Measurements from ENCODE around the gene ADRA2C. TPM values are rescaled to one million over a fixed set of nuclear protein-coding genes. Genes with fewer than 3 reads are reported as not detected.

ADRA2C gene
- total RNA-seq, 1 donor from 2014 or later, result 0.32 TPM

DNA sequence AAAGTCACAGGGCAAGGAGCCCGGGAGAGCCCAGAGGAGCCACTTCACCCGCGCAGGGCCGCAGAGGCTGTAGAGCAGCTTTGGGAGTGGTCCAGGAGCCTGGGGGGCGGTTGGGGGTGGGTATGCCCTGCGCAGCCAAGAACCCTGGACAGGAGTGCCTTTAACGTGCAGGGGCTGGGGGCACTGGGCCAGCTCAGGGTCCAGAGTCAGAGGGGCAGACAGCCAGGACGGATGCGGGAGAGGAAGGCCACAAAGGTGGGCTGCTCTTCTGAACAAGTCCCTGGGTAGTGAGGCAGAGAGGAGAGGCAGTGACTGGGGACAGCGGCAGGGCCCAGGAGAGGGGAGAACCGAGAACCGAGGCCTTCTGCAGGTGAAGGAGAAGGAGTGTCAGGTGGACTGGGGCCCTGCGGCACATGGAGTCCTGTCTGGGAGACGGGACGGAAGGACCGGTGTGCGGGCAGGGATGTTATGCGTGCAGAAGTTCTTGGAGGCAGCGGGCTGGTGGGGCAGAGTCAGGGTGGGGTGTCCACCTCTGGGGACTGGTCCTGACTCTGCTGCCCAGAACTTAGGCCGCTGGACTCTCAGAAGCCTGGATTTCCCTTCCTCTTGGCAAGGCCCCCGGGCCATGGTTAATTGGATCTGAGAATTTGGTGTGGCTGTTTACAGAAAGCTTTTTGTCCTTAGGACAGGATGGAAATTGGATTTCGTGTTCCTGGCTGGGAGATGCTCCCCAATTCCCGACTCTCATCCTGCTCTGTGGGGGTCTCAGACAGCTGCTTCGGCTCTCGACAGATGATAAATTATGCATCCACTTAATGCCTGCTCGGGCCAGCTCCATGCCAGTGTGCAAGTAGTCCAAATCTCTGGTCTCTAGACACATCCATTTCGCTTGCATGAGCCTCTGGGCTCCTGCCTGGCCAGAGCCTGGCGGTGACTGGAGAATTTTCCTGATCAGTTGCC, 31.9 kb downstream of the ADRA2C start:
- TF ChIP-seq, protein P1, sequence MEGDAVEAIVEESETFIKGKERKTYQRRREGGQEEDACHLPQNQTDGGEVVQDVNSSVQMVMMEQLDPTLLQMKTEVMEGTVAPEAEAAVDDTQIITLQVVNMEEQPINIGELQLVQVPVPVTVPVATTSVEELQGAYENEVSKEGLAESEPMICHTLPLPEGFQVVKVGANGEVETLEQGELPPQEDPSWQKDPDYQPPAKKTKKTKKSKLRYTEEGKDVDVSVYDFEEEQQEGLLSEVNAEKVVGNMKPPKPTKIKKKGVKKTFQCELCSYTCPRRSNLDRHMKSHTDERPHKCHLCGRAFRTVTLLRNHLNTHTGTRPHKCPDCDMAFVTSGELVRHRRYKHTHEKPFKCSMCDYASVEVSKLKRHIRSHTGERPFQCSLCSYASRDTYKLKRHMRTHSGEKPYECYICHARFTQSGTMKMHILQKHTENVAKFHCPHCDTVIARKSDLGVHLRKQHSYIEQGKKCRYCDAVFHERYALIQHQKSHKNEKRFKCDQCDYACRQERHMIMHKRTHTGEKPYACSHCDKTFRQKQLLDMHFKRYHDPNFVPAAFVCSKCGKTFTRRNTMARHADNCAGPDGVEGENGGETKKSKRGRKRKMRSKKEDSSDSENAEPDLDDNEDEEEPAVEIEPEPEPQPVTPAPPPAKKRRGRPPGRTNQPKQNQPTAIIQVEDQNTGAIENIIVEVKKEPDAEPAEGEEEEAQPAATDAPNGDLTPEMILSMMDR (IDR thresholded peaks at IDR 0.05), result no peak
- Mint-ChIP-seq H3K4me3 (ENCODE audit: unreplicated experiment) (no peak overlapping the region), H3K27ac (ENCODE audit: unreplicated experiment) (no peak overlapping the region), H3K9me3 (ENCODE audit: unreplicated experiment) (peaks cover 29% of the 10 kb centered on the region), H3K27me3 (ENCODE audit: unreplicated experiment) (peaks cover 3% of the 10 kb centered on the region), H3K36me3 (ENCODE audit: unreplicated experiment) (no peaks in the 10 kb centered on the region), H3K4me1 (ENCODE audit: unreplicated experiment) (no peaks in the 10 kb centered on the region)
- DNase-seq (ENCODE audit: extremely low spot score, unreplicated experiment), result no peak

DNA sequence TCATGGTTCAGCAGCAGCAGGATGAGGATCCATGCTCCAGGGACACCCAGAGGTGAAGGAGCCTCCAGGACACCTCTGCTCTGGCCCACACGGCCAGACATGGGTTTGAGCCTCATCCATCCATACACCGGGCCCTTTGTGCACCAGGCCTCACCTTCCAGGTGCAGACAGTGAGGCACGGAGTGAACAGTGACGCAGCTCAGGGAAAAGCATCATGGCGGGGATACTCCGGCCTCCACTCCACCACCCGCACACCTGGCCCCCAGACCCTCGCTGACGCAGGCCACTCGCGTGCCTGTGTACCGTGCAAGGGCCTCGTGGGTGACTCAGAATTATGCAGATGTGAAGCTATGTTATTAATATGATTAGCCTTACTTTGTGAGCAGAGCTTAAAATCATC, 33.3 kb downstream of the ADRA2C start:
- Mint-ChIP-seq H3K9me3 (ENCODE audit: unreplicated experiment) (peaks cover 21% of the 10 kb centered on the region), H3K4me1 (ENCODE audit: unreplicated experiment) (no peaks in the 10 kb centered on the region), H3K4me3 (ENCODE audit: unreplicated experiment) (no peak overlapping the region), H3K36me3 (ENCODE audit: unreplicated experiment) (no peaks in the 10 kb centered on the region), H3K27ac (ENCODE audit: unreplicated experiment) (no peak overlapping the region), H3K27me3 (ENCODE audit: unreplicated experiment) (peaks cover 3% of the 10 kb centered on the region)
- no peak for DNase-seq (ENCODE audit: extremely low spot score, unreplicated experiment)
- TF ChIP-seq, protein P1 (IDR thresholded peaks at IDR 0.05), result no peak

DNA sequence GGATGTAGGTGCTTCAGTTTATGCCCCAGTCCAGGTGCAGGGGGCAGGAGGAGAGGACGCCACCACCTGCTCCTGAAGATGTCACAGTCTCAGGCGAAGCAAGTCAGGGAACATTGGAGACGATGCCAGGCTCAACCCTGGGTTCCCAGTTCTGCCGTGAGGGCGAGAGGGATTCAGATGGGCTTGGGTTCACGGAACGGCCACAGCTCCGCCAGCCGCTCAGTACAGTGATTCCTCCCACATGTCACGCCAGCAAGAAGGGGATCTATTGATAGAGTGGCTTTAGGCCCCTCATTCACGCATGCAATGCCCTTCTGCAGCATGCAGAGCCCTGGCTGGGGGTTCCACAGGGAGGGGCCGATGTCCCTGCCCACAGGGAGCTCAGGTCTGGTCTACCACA, 34.2 kb downstream of the ADRA2C start:
- H3K4me3 Mint-ChIP-seq (ENCODE audit: unreplicated experiment), result no peak overlapping the region
- H3K36me3 Mint-ChIP-seq (ENCODE audit: unreplicated experiment), result no peaks in the 10 kb centered on the region
- H3K27ac Mint-ChIP-seq (ENCODE audit: unreplicated experiment), result no peak overlapping the region
- peaks cover 12% of the 10 kb centered on the region for H3K9me3 Mint-ChIP-seq (ENCODE audit: unreplicated experiment)
- DNase-seq (ENCODE audit: extremely low spot score, unreplicated experiment), result no peak
- H3K27me3 Mint-ChIP-seq (ENCODE audit: unreplicated experiment), result peaks cover 3% of the 10 kb centered on the region
- TF ChIP-seq, protein P1 (IDR thresholded peaks at IDR 0.05), result no peak
- no peaks in the 10 kb centered on the region for H3K4me1 Mint-ChIP-seq (ENCODE audit: unreplicated experiment)

DNA sequence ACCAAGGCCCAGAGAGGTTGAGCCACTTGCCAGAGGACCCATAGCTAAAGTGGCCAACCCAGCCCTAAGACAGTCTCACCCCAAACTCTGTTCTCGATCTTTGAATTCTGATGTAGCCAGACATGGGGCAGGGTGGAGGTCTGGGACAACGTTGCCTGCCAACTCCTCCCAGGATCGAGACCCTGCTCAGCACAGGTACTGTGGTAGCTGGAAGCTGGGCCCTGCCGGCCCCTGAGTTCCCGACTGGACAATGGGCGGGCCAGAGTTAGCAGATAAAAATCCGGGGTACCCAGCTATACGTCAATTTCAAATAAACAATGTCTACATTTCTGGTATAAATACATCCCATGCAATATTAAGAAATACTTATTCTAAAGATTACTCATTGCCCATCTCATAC, 35.3 kb downstream of the ADRA2C start:
- Mint-ChIP-seq H3K4me3 (ENCODE audit: unreplicated experiment) (no peak overlapping the region), H3K27ac (ENCODE audit: unreplicated experiment) (no peak overlapping the region), H3K4me1 (ENCODE audit: unreplicated experiment) (no peaks in the 10 kb centered on the region), H3K27me3 (ENCODE audit: unreplicated experiment) (peaks cover 5% of the 10 kb centered on the region), H3K36me3 (ENCODE audit: unreplicated experiment) (no peaks in the 10 kb centered on the region), H3K9me3 (ENCODE audit: unreplicated experiment) (peaks cover 4% of the 10 kb centered on the region)
- TF ChIP-seq, protein P1 (IDR thresholded peaks at IDR 0.05), result no peak
- no peak for DNase-seq (ENCODE audit: extremely low spot score, unreplicated experiment)

DNA sequence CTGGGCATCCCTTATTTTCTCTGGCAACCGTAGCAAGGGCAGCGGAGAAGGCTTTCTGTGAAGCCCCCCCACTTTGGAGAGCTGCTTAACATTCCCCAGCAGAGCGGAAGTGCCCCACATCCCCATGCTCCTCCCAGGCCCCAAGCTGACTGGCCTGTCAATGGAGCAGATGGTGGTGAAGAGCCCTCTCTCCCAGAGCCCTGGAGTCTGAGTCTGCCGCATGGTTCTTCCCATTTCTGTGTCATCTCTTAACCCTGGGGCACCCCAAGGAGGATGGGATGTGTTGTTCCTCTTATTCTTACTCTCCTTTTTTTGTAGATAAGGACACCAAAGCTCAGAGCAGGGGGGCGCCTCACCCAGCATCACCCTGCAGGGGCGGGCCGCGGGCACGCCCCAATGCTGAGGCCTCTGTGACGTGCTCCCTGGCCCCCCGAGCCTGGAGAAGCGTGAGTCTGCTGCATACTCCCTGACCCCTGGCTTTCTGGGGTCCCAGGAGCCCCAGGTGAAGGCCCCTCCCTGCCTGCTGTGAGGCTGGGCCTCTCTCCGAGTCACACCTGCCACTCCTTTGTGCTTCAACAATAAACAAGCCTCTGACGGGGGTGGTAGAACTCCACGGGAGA, 35.9 kb downstream of the ADRA2C start:
- peaks cover 8% of the 10 kb centered on the region for H3K27me3 Mint-ChIP-seq (ENCODE audit: unreplicated experiment)
- TF ChIP-seq, protein P1 (IDR thresholded peaks at IDR 0.05), result no peak
- no peak overlapping the region for H3K27ac Mint-ChIP-seq (ENCODE audit: unreplicated experiment)
- no peak for DNase-seq (ENCODE audit: extremely low spot score, unreplicated experiment)
- H3K36me3 Mint-ChIP-seq (ENCODE audit: unreplicated experiment), result no peaks in the 10 kb centered on the region
- no peaks in the 10 kb centered on the region for H3K9me3 Mint-ChIP-seq (ENCODE audit: unreplicated experiment)
- H3K4me3 Mint-ChIP-seq (ENCODE audit: unreplicated experiment), result no peak overlapping the region
- no peaks in the 10 kb centered on the region for H3K4me1 Mint-ChIP-seq (ENCODE audit: unreplicated experiment)

All from osteocyte (in vitro differentiated cells).